ENCODE results near the gene TBC1D24.

TBC1D24 gene

GRCh38 chr16:2499454-2499853, 24.5 kb downstream of the TBC1D24 start:
- no peak for DNase-seq (ENCODE audit: low read depth)

GRCh38 chr16:2499890-2500429, 25.0 kb downstream of the TBC1D24 start:
- DNase-seq (ENCODE audit: low read depth) = no peak

- DNase-seq (ENCODE audit: low read depth) = no peak
Measured at GRCh38 chr16:2500430-2500917, 25.5 kb downstream of the TBC1D24 start.

GRCh38 chr16:2500918-2501750, 26.2 kb downstream of the TBC1D24 start:
- no peak for DNase-seq (ENCODE audit: low read depth)

GRCh38 chr16:2501946-2502895, 27.3 kb downstream of the TBC1D24 start:
- no peak for DNase-seq (ENCODE audit: low read depth)

GRCh38 chr16:2505695-2506094, 30.8 kb downstream of the TBC1D24 start:
- no peak for DNase-seq (ENCODE audit: low read depth)

- no peak for DNase-seq (ENCODE audit: low read depth)
Measured at GRCh38 chr16:2507052-2507659, 32.2 kb downstream of the TBC1D24 start.

GRCh38 chr16:2507665-2508064, 32.7 kb downstream of the TBC1D24 start:
- no peak for DNase-seq (ENCODE audit: low read depth)

GRCh38 chr16:2508722-2509400, 33.9 kb downstream of the TBC1D24 start:
- no peak for DNase-seq (ENCODE audit: low read depth)

- no peak for DNase-seq (ENCODE audit: low read depth)
Measured at GRCh38 chr16:2511128-2511800, 36.3 kb downstream of the TBC1D24 start.

GRCh38 chr16:2511996-2512734, 37.2 kb downstream of the TBC1D24 start:
- DNase-seq (ENCODE audit: low read depth) = no peak

- DNase-seq (ENCODE audit: low read depth) = no peak
Measured at GRCh38 chr16:2512735-2513404, 37.9 kb downstream of the TBC1D24 start.

- DNase-seq (ENCODE audit: low read depth) = no peak
Measured at GRCh38 chr16:2513405-2514332, 38.7 kb downstream of the TBC1D24 start, which contains the start of gene ATP6V0C. Gene ATP6V0C, plus strand, starts transcription at chr16:2513952. Its CDS starts 152 bp downstream, at chr16:2514104.

- DNase-seq (ENCODE audit: low read depth) = no peak
Measured at GRCh38 chr16:2514333-2515179, 39.6 kb downstream of the TBC1D24 start.

- DNase-seq (ENCODE audit: low read depth) = no peak
Measured at GRCh38 chr16:2515180-2515851, 40.4 kb downstream of the TBC1D24 start.

GRCh38 chr16:2516391-2517240, 41.7 kb downstream of the TBC1D24 start:
- DNase-seq (ENCODE audit: low read depth) = no peak
